GM19193 (cell line): ENCODE measurements around the gene MPIG6B.

ENCODE experiments used
- POLR2A ChIP-seq: IDR thresholded peaks from 4 replicates; pipeline ENCODE4 v1.6.1; 2011; ENCODE audit not compliant: insufficient read depth, insufficient read length; ENCODE audit errors: extremely low read depth

The MPIG6B gene

DNA sequence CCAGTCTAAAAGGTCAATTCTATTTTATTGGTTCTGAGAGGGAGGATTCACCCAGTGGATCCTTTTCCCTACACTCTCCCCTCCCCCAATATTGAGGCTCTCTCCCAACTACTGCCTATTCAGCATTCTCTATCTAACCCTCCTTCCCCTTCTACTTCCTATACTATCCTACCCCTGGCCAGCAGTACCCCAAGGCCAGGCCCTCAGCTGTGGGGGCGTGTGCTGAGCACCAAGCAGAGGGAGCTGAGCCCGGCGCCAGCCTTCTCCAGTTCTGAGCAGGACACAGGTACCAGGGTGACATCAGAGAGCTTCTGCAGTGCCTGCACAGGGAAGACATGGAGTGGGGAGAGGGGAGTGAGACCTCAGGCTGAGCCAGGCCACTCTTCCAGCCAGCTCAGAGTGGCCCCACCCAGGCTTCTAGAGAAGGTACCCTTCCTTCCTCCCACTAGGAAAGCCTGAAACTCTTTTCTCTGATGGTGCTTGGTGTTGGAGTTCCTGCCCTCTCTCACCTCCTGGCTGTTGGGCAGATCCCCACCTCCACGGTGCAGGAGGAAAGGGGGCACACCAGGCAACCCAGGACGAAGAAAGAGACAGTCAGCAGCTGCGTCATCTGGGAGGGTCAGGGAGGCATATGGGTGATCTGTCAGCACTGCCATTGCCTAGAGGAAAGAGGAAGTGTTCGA, 4.0 kb downstream of the MPIG6B start:
- TF ChIP-seq POLR2A, result peak; percentile 39

DNA sequence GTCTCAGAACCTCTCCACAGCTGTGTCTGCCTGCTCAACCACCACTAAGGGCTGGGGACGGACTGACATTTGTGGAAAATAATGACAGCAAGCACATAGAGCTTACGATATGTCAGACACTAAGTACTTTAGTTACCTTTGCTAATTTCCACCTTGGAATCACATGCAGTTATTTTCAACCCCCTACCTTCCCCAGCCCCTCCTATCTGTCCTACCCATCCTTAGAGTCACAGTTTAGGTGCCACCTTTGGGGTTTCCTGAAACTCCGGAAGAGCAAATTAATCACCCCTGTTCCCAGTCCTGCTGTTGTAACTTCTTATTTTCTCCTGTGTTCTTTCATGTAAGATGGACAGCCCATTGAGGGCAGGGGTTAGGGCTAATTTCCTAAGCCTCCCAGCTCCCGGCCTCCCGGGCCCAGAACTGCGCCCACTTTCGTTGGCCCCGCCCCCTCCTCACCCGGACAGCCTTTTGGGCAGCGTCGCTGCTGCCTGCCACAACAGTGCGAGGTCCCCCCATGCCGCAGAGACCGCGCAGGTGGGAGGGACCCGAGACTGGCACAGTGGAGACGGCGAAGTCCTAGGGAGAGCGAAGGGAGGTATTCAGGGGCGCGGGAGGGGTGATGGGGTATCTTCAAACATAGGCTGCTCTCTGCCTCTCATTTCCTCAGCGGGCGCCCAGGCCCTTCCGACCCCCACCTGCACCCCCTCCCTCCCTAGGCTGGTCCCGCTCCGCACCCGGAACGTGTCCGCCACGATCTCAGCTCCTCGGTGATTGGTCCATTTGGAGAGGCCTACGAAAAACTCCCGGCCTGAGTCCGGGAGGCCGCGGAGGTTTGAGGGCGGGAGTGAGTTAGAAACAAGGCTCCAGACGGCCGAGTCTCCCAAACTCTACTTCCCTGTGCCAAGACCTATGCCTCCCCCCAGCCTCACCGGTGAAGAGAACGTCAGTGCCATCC, 4.8 kb downstream of the MPIG6B start:
- TF ChIP-seq POLR2A, result no peak

DNA sequence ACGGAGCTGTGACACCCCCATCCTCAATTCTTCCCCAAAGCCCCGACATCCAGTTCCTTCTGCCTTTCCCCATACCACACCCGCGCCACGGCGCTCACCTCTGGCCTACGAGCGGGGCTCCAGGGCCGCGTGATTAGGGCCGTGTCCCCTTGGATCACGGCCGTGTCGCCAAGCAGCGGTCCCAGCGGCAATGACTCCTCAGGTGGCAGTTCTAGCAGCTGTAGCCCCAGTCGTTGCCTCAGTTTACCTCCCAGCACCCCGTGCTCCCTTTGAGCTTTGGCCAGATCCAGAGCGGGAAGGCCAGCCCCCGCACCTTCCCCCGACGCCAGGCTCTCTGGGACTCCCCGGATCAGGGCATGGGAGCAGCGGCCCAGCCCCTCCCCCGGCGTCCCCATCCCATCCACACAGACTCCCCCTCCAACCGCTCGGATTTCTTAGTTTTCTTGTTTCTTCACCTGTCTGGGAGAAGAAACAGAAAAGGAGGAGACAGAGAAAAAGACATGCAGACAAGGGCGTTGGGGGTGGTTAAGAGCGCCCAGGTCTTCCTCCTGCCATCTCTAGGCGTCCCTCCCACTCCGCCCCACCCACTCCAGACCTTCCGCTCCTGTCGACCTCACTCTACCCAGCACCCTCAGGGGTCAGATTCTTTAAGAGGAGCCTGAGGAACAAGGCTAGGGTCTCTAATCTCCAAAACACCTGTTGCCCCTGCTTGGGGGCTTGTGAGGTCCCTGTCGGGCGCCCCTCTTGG, 5.8 kb downstream of the MPIG6B start, which contains the start of gene DDAH2:
TSS of gene DDAH2 (minus strand) at position 533 of the 748 bp plus-strand sequence. CDS start at position 395, 138 bp downstream.
- TF ChIP-seq POLR2A, result no peak

DNA sequence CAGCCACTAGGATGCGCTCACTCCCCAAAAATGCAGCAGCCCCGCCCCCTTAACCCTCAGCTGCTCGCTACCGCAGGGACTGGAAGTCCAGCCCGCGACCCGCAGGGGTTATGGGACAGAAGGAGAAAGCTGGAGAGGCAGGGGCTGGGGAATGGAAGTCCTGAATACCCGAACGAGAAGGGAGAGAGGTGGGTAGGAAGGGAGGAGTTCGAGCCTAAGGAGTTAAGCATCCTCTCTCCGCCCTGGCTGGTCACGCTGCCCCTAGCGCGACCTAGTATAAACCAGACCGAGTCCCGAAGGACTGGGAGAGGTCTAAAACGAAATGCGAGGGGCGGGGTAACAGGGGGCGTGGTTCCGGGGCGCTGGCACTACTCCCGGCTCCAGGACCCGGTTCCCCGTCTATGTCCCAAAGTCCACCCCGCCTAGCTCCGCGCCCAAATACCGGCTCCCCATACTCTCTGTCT, 6.4 kb downstream of the MPIG6B start:
- TF ChIP-seq POLR2A, result no peak

DNA sequence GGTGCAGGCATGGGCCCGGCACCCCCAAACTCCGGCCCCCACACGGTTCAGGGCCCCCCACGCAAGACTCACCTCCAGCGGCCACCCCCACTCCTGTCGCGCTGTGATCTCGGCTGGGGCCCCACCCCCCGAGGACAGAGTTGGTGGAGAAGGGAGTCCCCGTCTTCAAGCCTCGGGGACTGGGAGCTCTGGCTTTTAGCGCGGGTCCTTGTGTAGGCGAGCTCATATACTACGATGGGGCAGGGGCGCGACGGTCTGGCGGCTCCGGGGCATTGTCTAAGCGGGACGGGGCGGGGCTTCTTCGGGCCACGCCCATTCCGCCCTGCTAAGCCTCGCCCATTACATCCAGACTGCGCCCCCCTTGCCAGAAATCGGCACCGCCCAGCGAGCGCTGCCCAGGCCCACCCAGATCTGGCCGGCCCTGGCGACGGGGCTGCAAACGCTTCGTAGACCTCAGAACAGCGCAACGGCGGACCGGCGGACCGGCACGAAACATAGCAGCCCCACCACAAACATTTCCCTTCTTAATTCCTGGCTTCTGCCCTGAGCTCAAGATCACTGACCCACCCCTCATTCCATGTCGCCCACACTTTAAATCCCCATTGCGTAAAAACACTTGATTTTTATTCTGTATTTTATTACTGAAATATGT, 6.9 kb downstream of the MPIG6B start:
- TF ChIP-seq POLR2A, result peak; percentile 49

DNA sequence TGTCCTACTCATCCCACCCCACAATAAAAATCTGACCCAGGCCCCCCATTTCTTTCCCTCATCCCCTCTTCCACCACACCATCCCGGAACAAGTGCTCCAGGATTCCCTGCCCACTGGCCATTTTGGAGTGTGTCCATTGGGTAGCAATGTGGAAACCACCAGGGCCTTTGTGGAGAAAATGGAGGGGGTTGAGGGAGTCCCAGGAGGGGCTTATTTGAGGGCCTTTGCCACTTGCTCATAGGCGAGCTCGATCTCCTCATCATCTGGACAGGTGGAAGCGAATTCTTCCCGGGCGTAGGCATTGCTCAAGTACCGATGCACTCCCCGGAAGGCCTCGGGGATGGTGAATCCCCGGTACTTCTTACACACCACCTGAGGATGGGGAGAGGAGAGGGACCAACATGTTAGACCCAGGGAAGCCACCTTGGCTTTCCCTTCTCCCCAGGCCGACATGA, 7.5 kb downstream of the MPIG6B start:
- TF ChIP-seq POLR2A, result no peak

DNA sequence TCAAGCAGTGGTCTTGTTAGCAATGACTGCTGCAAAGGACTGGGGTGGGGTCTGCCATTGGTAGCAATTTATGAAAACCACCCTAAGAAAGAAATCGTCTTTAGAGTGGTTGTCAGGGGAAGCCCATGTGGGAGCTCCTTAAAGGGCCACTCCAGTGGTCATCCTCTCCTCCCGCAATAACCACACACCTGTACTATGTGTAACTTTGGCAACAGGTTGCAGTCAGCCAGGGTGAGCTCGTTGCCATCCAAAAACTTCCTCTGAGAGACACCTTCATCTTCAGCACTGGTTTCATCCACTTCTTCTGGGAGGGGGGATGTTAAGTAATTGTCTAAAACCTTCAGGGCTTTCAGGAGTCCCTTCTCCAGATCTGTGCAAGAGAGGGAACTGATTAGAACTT, 8.9 kb downstream of the MPIG6B start:
- TF ChIP-seq POLR2A, result no peak

DNA sequence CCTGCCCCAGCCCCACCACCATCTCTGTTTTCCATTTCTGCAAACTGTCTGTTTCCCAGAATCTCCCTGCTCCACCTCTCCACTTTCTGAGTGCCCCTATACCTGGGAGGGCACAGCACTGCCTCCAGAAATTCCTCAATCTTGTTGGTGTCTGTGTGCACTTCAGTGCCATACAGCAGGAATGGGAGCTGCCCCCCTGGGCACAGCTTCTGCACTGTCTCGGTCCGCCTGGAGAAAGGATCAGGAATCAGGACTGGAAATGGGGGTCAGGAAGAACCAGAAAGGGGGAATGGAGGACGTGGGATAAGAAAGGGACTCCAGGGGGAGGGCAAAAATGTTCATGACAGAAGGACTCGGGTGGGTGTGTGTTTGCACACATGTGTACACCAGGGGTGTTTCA, 10.6 kb downstream of the MPIG6B start:
- TF ChIP-seq POLR2A, result no peak

DNA sequence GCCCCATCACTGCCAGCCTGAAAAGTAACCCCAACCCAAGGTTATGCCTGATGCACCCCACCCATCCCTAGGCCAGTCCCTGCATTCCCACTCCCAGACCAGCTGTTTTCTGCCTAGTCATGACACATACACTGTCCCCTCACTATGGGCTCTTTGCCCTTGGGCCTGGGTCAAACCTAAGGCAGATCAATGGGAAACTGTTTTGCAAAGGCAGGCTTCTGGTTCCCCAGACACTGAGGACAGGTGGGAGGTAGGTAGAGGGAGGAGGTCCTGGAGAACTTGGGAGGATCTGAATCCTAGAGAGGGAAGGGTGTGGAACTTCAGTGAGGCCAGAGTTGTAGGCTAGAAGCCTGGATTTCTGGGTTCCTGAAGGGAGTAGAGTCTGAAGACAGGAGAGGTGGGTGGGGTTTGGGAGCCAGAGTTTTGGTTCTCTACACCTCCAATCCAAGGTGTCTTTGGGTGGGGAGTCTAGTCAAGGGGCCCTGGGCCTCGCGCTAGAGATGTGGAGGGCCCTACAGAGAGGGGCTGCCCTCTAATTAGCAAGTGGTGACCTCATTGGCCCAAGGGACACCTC, 11.2 kb downstream of the MPIG6B start:
- TF ChIP-seq POLR2A, result no peak

DNA sequence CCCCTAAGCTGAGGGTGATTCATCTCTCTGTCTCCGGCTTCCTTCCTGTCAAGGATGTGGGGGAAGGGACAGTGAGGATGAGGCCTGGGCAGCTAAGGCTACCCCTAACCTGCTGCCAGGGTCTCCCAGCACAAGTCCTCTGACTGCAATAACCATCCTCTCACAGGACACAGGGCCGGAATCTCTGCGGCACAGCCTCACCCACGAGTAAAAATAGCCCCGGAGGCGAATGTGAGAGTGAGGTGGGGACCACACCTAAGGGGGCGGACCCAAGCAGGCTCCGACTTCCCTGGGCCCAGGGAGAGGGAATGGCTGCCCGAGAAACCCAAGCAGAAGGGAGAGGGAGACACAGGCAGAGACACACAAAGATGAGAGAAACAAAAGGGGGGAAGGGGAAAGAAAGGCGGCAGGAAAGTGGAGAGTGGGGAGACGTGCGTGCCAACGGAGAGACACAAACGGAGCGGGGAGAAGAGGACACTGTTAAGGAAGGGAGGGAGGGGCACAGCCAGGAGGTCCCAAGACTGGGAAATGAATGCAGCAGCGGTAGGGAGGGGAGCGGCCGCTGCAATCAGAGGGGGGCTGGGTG, 11.7 kb downstream of the MPIG6B start:
- TF ChIP-seq POLR2A, result peak; percentile 32

DNA sequence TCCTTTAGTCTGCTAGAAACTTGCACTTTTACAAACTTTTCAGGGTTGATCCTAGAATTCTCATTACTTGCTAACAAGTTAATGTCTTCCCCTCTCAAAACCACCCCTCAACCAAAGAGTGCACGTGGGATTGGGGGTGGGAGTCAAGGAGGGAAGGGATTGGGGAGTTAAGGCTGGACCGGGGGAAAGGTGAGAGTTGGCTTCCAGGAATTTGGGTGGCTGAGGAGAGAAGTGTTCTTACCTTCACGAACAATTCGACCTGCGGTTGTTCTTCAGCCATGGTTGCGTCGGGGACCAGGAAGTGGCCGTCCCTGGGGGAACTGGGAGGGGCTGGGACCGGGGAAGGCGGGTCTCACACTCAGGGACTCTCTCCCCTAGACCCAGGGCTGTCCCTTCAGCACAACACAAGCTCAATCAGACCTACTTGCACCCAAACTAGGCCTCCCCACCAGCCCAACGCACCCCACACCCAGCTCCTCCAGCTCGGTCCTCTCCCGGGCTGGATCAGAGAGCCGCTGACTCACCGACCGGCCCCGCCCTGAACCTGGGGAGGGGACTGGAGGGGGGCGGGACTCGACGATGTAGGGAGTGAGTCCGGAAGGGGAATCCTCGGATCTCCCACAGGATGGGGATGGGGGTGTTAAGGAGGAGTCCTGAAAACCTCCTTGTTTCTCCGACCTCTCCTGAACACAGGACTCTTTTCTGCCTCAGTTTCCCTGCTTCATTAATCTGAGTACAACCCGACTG, 13.0 kb downstream of the MPIG6B start, which contains the start of gene CLIC1:
TSS of gene CLIC1 (minus strand) at position 510 of the 747 bp plus-strand sequence. CDS start at position 280, 230 bp downstream.
- TF ChIP-seq POLR2A, result peak; percentile 86

DNA sequence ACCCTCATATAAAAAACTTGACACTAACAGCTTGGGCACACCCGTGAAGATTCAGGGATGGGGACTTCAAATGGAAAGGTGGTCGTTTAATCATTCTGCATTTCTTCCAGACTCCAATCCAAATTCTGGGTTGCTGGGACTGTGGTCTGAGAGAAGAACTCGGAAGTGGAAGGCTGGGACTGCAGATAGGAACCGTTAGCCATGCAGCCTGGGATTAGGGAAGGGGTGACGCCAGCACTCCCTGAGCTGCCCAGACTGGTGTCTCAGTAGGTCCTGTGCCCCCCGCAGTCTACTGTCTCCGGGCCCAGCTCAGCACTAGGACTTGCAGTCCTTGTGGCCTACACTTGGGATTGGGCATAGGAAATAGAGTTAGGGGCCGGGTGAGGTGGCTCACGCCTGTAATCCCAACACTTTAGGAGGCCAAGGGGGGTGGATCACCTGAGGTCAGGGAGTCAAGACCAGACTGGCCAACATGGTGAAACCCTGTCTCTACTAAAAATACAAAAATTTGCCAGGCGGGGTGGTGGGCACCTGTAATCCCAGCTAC, 13.7 kb downstream of the MPIG6B start:
- peak; percentile 0 for TF ChIP-seq POLR2A
